Tibial nerve (tissue), 4 donors: Measurements from ENCODE around the gene BCAP29. TPM values are rescaled to one million over a fixed set of nuclear protein-coding genes. Genes with fewer than 3 reads are reported as not detected.

Experiments used
- DNase-seq, 2 donors: peaks; one replicate each; pipeline ENCODE4 v3.0.0-alpha.2; 2019; ENCODE audit warnings: low spot score in 2 of 2
- H3K27ac ChIP-seq, 4 donors: fragments of 200-600 bp; sonication (generic) in 3 of 4; one replicate each; pipeline ENCODE4 v1.5.1; 2017 to 2019; ENCODE audit warnings: mild to moderate bottlenecking in 1 of 4
- H3K27me3 ChIP-seq, 2 donors: fragments of 200-600 bp; sonication (generic) in 1 of 2; one replicate each; pipeline versions ENCODE4 v1.5.1 to v1.6.0; 2017 to 2019
- H3K36me3 ChIP-seq, 3 donors: fragments of 200-600 bp; sonication (generic); one replicate each; pipeline ENCODE4 v1.5.1; 2018 to 2019
- H3K4me1 ChIP-seq, 4 donors: fragments of 200-600 bp; sonication (generic) in 3 of 4; one replicate each; pipeline ENCODE4 v1.5.1; 2017 to 2019
- H3K4me3 ChIP-seq, 4 donors: fragments of 200-600 bp; sonication (generic) in 3 of 4; one replicate each; pipeline ENCODE4 v1.5.1; 2017 to 2019; ENCODE audit warnings: mild to moderate bottlenecking in 1 of 4, moderate library complexity in 1 of 4
- H3K9me3 ChIP-seq, 4 donors: fragments of 200-600 bp; sonication (generic) in 3 of 4; one replicate each; pipeline ENCODE4 v1.5.1; 2017 to 2019
- EP300 ChIP-seq, 2 donors: sonication (generic); formaldehyde crosslinking; IDR thresholded peaks; one replicate each; pipeline ENCODE4 v1.6.1; 2017; ENCODE audit warnings: antibody characterized with exemption in 2 of 2, mild to moderate bottlenecking in 1 of 2
- POLR2A ChIP-seq, 2 donors: fragments of 450-650 bp; IDR thresholded peaks; one replicate each; pipeline ENCODE4 v1.6.1; 2017; ENCODE audit warnings: antibody characterized with exemption in 2 of 2, mild to moderate bottlenecking in 2 of 2, moderate library complexity in 2 of 2
- WGBS, 2 donors: methylation state at CpG; one replicate each; pipeline ENCODE4 v1.1.5; 2018; 5-methylcytosine and 5-hydroxymethylcytosine counted together
- total RNA-seq, 4 donors: library from RNA; depleted of rRNA; stranded (reverse); fragments of >200 nt; gene quantifications; one replicate each; pipeline ENCODE4 v1.1.0, GENCODE V29; 2016
- TF ChIP-seq, protein P1 (sequence below), 5 experiments: fragments of 200-600 bp in 3 of 5; fragments of 450-650 bp in 2 of 5; sonication (generic) in 3 of 5; IDR thresholded peaks; one replicate each; pipeline ENCODE4 v1.5.1; 2016 to 2019; ENCODE audit warnings: antibody characterized with exemption in 5 of 5, mild to moderate bottlenecking in 3 of 5, moderate library complexity in 2 of 5

BCAP29 gene
- total RNA-seq, 4 donors from 2014 or later = 48.9 to 235 (median 121) TPM

- Histone ChIP-seq H3K9me3 (no peaks in the 10 kb centered on the region), H3K27me3 (no peaks in the 10 kb centered on the region), H3K36me3 (peaks cover 0 to 37% (median 0%) of the 10 kb centered on the region in 3 donors), H3K27ac (no peak overlapping the region), H3K4me1 (peaks cover 0 to 10% (median 0%) of the 10 kb centered on the region in 4 donors), H3K4me3 (no peak overlapping the region)
- DNase-seq = no peak
- WGBS, 2 donors = 91 to 93% methylated on average over 1 of the region's 1 CpG
- TF ChIP-seq, protein P1, sequence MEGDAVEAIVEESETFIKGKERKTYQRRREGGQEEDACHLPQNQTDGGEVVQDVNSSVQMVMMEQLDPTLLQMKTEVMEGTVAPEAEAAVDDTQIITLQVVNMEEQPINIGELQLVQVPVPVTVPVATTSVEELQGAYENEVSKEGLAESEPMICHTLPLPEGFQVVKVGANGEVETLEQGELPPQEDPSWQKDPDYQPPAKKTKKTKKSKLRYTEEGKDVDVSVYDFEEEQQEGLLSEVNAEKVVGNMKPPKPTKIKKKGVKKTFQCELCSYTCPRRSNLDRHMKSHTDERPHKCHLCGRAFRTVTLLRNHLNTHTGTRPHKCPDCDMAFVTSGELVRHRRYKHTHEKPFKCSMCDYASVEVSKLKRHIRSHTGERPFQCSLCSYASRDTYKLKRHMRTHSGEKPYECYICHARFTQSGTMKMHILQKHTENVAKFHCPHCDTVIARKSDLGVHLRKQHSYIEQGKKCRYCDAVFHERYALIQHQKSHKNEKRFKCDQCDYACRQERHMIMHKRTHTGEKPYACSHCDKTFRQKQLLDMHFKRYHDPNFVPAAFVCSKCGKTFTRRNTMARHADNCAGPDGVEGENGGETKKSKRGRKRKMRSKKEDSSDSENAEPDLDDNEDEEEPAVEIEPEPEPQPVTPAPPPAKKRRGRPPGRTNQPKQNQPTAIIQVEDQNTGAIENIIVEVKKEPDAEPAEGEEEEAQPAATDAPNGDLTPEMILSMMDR (IDR thresholded peaks at IDR 0.05) = no peak
- TF ChIP-seq EP300 (IDR thresholded peaks at IDR 0.05) (no peak), POLR2A (IDR thresholded peaks at IDR 0.05) (no peak)
Measured at GRCh38 chr7:107613439-107613838, 33.4 kb downstream of the BCAP29 start.

- TF ChIP-seq EP300 (IDR thresholded peaks at IDR 0.05) (no peak), POLR2A (IDR thresholded peaks at IDR 0.05) (no peak)
- TF ChIP-seq, protein P1 (IDR thresholded peaks at IDR 0.05) = no peak
- Histone ChIP-seq H3K27ac (peak overlapping the region in 1 of 4 donors; percentile 13), H3K27me3 (no peaks in the 10 kb centered on the region)
Measured at GRCh38 chr7:107613948-107614347, 33.9 kb downstream of the BCAP29 start.

GRCh38 chr7:107614425-107614824 lies 34.4 kb downstream of the BCAP29 start:
- no peak for DNase-seq
- H3K27me3 ChIP-seq = no peaks in the 10 kb centered on the region
- no peaks in the 10 kb centered on the region for H3K9me3 ChIP-seq
- peaks cover 0 to 37% (median 0%) of the 10 kb centered on the region in 3 donors for H3K36me3 ChIP-seq
- H3K27ac ChIP-seq = no peak overlapping the region
- H3K4me1 ChIP-seq = peaks cover 0 to 10% (median 0%) of the 10 kb centered on the region in 4 donors
- no peak overlapping the region for H3K4me3 ChIP-seq
- TF ChIP-seq EP300 (IDR thresholded peaks at IDR 0.05) (no peak), POLR2A (IDR thresholded peaks at IDR 0.05) (no peak)
- TF ChIP-seq, protein P1 (IDR thresholded peaks at IDR 0.05) = no peak

More at GRCh38 chr7:107613948-107614347, 33.9 kb downstream of the BCAP29 start:
- H3K9me3 ChIP-seq = no peaks in the 10 kb centered on the region
- DNase-seq = no peak
- H3K4me1 ChIP-seq = peaks cover 0 to 10% (median 0%) of the 10 kb centered on the region in 4 donors
- H3K4me3 ChIP-seq = no peak overlapping the region
- H3K36me3 ChIP-seq = peaks cover 0 to 37% (median 0%) of the 10 kb centered on the region in 3 donors

- peaks cover 0 to 10% (median 0%) of the 10 kb centered on the region in 4 donors for H3K4me1 ChIP-seq
- no peak overlapping the region for H3K4me3 ChIP-seq
- H3K27ac ChIP-seq = no peak overlapping the region
- H3K36me3 ChIP-seq = peaks cover 0 to 45% (median 0%) of the 10 kb centered on the region in 3 donors
- no peak for DNase-seq
- H3K27me3 ChIP-seq = no peaks in the 10 kb centered on the region
- TF ChIP-seq, protein P1 (IDR thresholded peaks at IDR 0.05) = no peak
- no peak for TF ChIP-seq POLR2A (IDR thresholded peaks at IDR 0.05)
- no peak for TF ChIP-seq EP300 (IDR thresholded peaks at IDR 0.05)
- H3K9me3 ChIP-seq = no peaks in the 10 kb centered on the region
- 81 to 92% methylated on average over 4 of the region's 4 CpGs for WGBS, 2 donors
Measured at GRCh38 chr7:107615910-107616680, 36.0 kb downstream of the BCAP29 start.

DNA sequence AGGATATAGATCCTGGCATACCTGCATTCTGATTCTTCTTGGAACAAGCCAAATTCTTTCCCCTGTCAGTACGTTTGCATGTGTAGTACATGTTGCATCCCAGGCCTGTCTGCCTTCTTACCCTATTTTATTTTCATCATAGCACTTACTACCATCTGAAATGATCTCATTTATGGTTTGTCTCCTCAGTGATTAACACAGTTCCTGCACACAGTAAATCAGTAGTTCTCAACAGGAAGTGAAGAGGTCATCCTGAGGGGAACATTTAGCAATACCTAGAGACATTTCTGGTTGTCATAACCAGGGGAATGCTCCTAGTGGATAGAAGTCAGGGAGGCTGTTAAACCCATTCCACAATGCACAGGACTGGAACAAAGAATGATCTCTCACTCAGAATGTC lies 42.4 kb downstream of the BCAP29 start:
- no peak overlapping the region for H3K4me3 ChIP-seq
- no peaks in the 10 kb centered on the region for H3K27me3 ChIP-seq
- no peak for DNase-seq
- H3K4me1 ChIP-seq = no peaks in the 10 kb centered on the region
- no peaks in the 10 kb centered on the region for H3K9me3 ChIP-seq
- no peak for TF ChIP-seq POLR2A (IDR thresholded peaks at IDR 0.05)
- no peak for TF ChIP-seq EP300 (IDR thresholded peaks at IDR 0.05)
- TF ChIP-seq, protein P1 (IDR thresholded peaks at IDR 0.05) = no peak
- 67 to 79% methylated on average over 1 of the region's 1 CpG for WGBS, 2 donors
- no peak overlapping the region for H3K27ac ChIP-seq
- peaks cover 0 to 23% (median 0%) of the 10 kb centered on the region in 3 donors for H3K36me3 ChIP-seq
